GM19023 (cell line): ENCODE data around the gene XDH.

ENCODE experiments used
- ATAC-seq: cut with Tn5 transposase; IDR thresholded peaks from one replicate; pipeline ENCODE4 v1.9.1; 2021; ENCODE audit warnings: mild to moderate bottlenecking, moderate library complexity; ENCODE audit not compliant: unreplicated experiment

The XDH gene

DNA sequence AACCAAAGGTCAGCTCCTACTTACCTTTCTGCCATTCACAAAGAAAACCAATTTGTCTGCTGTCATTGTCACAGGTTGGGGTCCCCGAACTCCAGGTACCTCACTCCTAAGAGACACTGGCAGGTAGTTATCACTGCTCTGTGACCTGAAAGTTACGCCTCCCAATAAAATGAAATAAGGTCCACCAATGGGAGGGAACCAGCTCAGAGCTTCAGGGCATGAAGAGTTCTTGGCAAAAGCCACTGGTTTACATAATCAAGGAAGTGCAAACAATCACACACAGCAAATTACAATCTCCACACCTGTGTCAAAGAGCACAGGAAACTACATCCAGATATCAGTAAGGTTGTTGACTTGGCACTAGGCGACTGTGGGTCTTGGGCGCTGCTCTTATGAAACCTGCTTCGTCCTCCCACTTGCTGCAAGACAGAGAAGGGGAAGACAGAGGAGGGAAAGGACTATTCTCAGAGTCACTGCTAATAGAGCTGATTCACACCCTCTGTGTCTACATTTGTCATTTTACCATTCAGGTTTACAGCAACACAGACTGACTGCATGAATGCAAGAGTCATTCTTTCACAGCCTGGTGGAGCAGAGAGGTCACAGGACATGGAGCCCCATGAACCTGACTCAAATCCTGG, at the start of gene XDH:
TSS of gene XDH (minus strand) at position 142 of the 641 bp plus-strand sequence. CDS start at position 66, 76 bp downstream.
- ATAC-seq: no peak

DNA sequence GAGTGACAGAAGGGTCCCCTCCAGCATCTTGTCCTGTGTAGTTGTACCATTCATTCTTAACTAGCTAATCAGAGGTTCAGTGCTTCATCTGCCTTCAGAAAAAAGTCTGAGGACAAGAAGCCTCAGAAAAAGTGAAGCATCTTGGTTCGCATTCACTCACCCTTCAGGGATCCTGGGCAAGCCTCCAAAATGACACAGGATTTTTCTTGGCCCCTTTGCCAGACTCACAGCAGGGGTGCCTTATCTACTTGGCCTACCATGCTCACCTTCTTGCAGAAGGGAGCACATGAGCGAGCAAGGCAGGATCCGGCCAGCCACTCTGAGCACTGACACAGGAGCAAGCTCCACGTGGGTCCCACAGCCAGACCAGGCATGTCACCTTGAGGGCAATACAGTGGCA, 43.1 kb upstream of the XDH start:
- no peak for ATAC-seq

DNA sequence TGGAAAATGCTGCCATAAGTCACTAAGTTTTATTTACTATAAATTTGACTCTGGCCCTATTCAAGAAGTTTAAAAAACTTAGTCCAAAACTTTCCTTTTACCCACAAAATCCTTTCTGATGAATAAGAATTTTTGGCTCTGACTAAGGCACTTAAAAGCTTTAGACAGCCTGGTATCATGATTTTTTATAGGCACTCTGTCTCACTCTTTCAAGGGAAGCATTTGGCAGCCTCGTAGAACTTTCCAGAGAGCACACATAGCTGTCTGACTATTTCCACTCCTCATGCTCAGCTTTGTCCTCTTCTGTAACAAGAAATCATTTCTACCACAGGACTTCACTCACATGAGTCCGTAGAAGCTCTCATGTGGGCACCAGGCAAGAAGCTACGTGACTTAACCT, 32.3 kb upstream of the XDH start:
- no peak for ATAC-seq

DNA sequence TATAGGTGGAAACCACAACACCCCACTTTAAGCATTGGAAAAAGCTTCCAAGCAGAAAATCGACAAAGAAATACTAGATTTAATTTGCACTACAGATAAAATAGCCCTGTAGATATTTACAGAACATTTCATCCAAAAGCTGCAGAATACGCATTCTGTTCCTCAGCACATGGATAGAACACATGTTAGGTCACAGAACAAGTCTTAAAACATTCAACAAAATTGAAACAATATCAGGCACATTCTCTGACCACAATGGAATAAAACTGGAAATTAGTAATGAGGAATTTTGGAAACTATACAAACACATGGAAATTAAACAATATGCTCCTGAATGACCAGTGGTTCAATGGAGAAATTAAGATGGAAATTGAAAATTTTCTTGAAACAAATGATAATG, 27.8 kb upstream of the XDH start:
- ATAC-seq: no peak

DNA sequence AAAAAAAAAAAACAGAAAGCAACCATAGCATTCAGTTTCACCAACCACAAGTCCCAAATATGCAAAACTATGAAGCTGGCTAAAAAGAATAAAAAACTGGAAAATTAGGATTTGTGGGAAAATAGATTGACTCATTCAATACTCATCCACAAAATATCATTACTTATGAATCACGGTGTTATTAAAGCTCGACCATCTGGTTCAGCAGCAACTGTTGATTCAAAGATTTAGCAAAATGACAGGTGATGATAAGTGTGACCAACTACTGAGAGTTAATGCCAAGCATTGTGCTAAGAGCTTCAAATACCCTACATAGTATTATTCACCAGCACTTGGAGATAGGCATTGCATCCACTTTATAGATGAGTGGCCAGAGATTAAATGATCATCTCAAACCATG, 26.2 kb upstream of the XDH start:
- ATAC-seq: no peak

DNA sequence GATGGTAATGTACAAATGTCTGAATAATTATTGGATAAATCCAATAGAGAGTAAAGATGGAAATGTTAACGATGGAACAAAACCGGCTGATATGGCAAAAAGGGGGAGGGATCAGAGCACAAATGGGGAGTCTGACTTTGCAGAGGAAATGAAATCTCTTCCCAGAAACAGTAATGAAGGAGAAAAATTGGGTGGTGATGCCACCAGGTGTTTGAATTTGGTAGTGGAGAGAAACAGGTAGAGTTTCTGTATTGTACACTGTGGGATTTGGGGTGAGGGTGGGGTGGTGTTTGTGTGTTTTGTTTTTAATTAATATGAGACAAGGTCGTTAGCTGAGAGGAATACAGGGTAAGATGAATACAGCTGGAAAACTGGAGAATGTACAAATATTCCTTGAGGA, 20.4 kb upstream of the XDH start:
- no peak for ATAC-seq

DNA sequence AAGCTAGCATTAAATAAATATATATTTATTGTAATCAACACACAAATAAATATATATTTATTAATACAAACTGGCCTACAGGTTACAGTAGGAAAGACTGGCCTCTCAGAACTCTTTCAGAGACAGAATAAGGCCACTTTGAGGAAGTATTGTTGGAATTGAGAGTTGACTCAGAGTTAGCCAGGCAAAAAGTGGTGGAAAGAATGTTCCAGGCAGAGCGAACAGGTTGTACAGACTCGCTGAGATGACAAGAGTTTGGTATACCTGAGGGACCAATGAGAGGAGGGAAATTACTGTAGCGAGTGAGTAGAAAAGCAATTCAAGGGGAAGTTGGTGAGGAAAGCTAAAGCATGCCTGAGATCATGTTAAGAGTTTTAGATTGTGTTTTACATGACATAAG, 19.0 kb upstream of the XDH start:
- no peak for ATAC-seq

DNA sequence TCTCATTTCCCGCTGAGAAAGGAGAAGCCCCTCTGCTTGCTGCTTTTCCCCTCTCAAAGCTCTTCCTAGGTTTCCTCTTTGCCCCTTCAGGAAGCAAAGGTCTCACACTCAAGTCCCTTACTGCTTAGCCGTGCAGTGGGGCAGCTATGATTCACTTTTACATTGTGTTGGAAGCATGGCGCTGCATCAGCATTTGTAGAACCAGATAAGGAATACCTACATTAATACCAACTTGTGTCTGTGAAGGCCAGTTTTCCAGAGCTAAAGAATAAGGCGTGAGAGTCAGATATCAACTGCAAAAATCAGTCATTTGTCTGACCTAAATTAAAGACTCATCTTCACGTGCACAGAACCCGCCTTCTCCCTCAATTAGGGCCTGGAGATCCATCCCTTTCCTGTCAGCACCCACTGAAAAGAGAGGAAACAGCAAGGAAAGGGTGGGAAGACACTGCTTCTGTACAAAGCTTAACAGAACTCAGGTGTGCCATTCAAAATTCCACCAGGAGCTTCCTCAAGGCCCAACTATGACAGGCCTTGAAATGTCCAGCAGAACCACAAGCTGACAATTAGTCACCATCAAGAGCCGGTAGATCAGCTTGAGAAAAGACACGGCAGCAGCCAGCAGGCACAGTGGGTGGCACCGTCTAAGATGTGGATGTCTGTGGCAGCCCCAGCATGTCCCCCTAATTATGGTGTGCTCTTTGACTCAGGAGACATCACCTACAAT, 16.1 kb upstream of the XDH start:
- no peak for ATAC-seq

DNA sequence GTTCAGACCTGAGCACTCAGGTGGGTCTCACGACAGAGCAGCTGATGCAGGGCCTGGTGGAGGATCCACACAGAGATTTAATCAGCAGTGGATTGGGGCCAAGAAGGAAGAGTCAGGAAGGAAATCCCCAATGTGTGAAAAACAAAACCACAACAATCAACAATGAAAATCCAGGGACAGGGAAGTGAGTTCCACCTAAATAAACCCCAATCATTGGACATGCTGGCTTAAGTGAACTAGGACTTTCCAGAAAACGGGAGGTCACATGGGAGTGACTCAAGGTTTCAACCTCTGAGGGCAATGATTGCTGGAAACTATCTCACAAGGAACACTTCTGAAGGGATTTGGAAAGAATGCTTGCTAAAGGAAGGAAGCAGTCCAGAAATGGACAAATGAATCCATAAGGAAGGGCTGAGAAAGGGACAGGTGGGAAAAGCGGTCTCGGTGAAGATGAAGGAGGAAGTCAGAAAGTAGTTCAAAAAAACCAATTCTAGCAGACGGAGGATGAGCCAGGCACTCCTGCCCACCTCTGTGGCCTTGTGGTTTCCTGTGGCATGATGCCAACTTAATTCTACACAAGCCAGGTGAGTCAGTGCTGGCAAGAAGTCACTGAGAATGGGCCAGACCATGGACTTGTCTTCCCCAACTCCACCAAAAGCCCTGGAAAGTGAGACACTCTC, 15.4 kb upstream of the XDH start:
- no peak for ATAC-seq

DNA sequence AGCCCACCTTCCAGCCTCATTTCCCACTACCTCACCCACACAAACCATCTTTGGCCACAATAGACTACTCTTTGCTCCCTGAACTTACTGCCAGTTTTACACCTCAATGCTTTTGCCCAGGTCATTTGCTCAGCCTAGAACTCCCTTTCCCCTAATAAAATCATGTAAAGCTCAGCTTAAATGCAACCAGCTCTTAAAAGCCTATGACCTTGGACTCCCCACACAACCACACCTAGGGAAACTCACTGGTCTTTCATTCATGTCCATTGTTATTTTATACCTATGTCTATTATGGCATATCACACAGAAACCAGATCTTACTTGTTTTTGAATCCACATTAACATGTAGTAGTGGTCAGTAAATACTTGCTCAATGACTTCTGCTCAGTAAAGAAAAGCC, 14.5 kb upstream of the XDH start:
- no peak for ATAC-seq

DNA sequence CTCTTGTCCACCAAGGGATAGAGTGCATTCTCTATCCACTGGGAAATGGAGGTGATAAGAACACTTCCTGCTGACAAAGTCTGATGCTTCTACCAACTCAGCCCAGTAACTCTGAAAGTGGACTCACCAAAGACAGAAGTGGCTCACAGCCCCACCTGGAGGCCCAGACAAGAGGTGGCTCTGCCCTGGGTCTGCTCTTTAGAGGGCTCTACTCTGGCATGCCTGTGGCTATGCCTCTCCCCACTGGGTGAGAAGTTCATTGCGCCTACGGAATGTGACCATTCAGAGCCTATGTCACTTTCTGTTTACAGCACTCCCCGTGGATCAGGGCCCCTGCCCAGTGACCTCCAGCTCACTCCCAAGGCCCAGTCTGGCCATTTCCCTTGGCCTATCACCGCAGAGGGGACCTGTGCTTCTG, 13.5 kb upstream of the XDH start:
- no peak for ATAC-seq

DNA sequence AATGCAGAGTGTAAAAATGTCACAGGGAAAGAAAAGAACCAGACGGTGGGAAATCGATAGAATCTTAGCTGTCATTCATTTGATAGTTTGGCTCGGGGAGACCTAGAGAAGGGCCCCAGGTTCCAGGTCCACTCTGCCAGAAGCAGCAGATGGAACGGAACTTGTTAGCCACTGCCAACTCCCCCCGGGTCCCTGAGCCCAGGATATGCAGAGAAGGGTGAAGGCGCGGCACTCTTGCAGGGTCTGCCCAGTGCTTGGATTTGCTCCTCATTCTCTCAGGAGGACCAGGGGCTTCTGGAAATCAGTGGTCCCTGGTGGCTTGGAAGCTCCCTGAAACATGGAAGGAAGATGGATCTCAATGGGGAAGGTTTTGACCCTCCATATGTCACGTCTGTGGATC, 11.6 kb upstream of the XDH start:
- no peak for ATAC-seq

DNA sequence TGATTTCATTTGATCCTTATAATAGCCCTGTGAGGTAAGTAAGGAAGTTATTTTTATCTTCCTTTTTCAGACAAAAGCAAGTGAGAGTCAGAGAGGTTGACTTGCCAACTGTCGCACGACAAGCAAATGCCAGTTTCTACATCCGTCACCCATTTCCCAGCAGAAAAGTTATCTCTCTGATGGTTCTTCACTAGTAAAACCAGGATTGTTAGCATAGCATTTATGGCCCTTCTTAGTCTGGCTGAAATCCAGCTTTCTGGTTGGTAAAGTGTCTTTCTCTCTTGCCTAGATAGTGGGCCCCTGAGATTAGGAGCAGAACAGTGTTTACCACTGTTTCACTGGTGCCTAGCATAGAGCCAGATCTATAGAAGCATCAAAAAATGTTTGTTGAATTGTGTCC, 7.1 kb upstream of the XDH start:
- ATAC-seq: no peak

DNA sequence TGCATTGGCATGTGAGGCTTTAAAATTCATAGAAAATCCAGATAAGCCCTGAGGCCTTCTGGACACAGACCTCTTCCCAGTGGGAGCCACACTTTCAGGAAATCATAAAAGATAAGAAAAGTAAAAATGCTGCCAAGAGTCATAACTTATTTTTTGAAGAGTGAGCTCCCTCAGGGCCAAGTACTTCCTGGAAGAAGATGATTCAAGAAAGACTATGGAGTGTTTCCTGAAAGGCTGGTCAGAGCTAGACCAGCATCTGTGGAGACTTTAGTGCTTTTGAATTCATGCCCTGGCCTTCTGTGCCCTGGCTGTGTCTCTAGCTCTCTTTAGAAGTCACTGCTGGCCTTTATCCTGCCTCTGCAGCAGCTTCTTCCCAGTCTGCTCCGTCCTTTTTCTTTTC, 6.4 kb upstream of the XDH start:
- no peak for ATAC-seq

DNA sequence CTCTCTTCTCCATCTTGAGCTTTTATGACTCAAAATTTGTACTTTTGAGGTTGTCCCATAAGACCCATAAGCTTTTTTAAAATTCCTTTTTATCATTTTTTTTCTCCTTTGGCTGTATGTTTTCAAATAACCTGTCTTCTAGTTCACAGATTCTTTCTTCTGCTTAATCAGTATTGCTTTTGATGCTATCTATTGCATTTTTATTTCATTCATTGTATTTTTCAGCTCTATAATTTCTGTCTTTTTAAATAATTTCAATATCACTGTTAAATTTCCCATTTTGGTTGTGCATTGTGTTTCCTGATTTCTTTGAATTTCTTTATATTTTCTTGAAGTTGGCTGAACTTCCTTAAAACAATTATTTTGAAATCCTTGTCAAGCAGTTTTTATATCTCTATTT, 4.8 kb upstream of the XDH start:
- no peak for ATAC-seq

DNA sequence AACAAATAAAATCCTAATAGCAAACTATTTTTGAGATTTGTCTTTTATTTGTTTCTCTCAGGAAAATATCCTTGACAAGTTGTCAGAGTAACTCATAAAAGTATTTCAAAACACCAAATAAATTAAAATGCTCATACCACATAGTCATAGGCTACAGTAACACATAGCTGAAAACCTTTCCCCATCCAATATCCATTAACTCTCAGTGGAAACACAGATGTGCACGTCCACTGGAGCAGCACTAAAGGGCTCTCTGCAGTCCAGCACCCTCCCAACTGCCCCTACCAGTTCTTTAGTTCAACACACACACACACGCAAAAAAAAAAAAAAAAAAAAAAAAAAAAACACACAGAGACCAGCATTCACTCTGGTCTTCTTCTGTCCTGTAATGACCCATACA, 879 bp upstream of the XDH start:
- ATAC-seq: no peak

DNA sequence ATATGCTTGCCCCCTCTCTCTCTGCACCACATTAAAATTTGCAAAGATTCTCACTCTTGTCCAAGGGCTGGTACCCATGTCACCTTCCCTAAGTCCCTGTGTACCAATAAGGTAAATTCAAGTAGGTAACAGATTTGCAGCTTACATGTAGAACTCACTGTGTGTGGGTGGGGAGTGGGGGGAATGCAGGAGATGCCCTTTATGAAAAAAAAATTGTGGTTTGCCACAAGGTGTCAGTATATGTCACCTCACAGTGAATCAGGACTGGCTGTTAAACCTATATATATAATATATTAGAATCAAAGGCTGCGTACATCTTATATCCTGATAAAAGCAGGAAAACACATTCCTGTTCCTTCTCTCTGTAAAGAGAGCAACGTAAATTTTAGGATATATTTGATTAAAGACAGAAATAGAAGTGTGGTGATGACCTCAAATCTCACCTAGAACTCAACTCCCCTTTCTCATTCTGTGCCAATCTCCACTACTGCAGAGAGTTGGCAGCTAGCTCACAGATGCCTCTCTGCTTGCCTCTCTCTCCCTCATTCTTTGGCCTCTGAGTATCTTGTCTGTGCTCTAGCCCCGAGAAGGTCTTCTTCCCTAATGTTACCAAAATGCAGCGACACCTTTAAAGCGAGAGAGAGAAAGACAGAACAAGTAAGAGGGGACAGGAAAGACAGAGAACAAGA, 536 bp downstream of the XDH start:
- no peak for ATAC-seq

DNA sequence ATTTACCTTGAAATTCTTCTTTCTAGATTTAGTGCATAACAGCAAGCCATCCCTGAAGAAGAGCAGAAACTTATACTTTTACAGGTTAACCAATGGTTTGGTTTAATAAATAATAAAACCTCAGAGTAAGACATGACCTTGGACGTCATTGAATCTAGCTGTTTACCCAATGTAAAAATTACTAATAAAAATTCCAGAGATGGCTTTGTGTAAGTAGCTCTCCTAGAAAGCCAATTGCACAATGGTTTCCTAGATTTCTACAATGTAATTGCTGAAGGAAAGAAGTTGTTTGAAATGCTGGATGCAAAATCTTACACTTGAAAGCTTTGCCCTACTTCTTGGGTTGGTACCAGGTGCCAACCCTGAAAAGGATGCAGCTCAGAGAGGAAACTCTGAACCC, 1.5 kb downstream of the XDH start:
- no peak for ATAC-seq

DNA sequence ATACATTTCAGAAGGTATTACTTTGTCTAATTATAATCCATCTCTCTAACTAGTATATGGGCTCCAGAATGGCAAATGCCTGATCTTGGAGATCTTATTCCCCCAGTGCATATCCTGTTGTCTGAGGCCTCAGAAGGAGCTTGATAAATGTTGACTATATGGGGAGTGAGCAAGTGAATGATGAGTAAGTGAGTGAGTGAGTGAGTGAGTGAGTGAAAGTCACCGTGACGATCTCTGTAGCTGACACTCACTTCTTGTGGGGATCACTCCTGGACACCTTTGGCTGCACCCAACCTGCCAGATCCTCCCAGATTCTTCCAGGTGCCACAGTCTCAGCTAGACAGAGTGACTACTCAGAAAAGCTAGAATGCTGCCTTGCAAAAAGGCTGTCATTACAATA, 2.8 kb downstream of the XDH start:
- no peak for ATAC-seq

DNA sequence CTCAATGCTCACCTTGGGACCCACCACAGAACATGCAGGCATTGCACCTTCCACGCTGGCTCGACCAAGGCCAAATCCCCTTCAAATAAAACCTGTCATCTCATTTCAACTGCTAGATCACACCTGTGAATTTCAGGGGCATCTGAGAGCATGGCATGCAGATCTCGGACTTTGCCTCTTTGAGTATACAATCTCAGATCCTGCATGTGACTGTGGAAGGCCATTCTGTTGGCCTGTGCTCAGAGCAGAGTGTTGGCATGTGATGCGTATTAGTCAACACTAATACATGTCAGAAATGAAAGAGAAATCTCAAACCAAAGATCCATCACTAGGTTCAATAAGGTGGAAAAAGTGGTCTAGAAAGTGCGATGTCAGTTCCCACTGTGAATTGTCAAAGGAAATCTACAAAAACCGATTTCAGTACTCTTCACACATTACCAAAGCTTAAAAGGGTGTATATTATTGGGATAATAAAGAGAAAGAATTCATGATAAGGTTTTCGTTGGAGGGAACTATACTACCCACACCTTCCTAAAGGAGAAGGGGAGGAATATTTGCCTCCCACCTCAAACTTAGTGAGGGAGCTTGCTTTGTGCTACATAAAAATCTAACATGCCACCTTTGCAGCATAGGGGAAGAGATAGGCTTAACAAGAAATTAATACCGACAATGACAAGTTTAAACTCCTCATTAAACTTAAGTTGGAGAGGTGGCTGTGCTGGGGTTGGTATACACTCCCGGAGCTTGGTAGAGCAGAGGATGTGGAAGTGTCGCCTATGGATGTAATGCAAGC, 7.8 kb downstream of the XDH start:
- no peak for ATAC-seq

DNA sequence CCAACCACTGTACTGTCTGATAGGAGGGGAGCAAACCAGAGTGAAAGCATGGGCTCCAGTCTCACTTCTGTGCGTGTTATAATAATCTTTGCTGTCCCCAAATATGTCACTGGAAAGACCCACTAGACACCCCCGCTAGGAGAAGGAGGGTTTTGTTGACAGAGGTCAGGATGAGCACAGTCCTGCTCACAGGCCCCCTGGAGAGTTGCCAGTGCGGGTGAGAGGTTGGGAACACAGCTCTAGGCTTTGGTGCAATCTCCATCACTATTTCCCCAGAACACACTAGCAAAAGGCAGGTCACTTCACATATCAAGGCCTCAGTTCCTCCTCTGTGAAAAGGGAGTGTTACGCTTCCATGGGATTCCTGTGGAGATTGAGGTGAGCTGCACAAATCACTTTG, 9.7 kb downstream of the XDH start:
- ATAC-seq: no peak
